SJSA1 (cell line): ENCODE results near the gene THSD4. TPM values are rescaled to one million over a fixed set of nuclear protein-coding genes. Genes with fewer than 3 reads are reported as not detected.
"Not testable (repeated sequence)": the region's sequence is repeated elsewhere in the genome, so short reads cannot be mapped to it uniquely, and the experiment has no call there.

Source experiments
- DNase-seq, 2 experiments: peaks; one replicate each; pipeline ENCODE4 v3.0.0-alpha.2; 2015 to 2020; ENCODE audit warnings: low spot score in 2 of 2, low read depth in 1 of 2
- H3K27ac ChIP-seq: fragments of 250-450 bp; sonication (Bioruptor Pico); 2 replicates; pipeline ENCODE4 v1.5.1; 2020; ENCODE audit warnings: mild to moderate bottlenecking, moderate library complexity
- H3K27me3 ChIP-seq: fragments of 250-450 bp; sonication (Bioruptor Pico); replicated peaks from 2 replicates; pipeline ENCODE4 v1.5.1; 2020; ENCODE audit warnings: mild to moderate bottlenecking, moderate library complexity
- H3K36me3 ChIP-seq: fragments of 250-450 bp; sonication (Bioruptor Pico); 2 replicates; pipeline ENCODE4 v1.5.1; 2020; ENCODE audit warnings: mild to moderate bottlenecking
- H3K4me1 ChIP-seq: fragments of 250-450 bp; sonication (Bioruptor Pico); replicated peaks from 2 replicates; pipeline ENCODE4 v1.6.1; 2021; ENCODE audit warnings: mild to moderate bottlenecking
- H3K4me3 ChIP-seq: fragments of 250-450 bp; sonication (Bioruptor Pico); 2 replicates; pipeline ENCODE4 v1.5.1; 2020; ENCODE audit warnings: mild to moderate bottlenecking
- H3K9me3 ChIP-seq: fragments of 250-450 bp; sonication (Bioruptor Pico); replicated peaks from 2 replicates; pipeline ENCODE4 v1.5.1; 2020; ENCODE audit warnings: mild to moderate bottlenecking
- total RNA-seq: library from RNA; depleted of rRNA; stranded (reverse); fragments of >200 nt; shearing (Covaris generic); gene quantifications from 2 replicates; pipeline ENCODE4 v1.2.3, GENCODE V29; 2014

The THSD4 gene
- total RNA-seq, 1 experiment from 2014 or later: 14.6 TPM

GRCh38 chr15:71316911-71317310 is 201.6 kb downstream of the THSD4 start:
- H3K27ac ChIP-seq: no peak overlapping the region
- no peaks in the 10 kb centered on the region for H3K9me3 ChIP-seq
- no peaks in the 10 kb centered on the region for H3K27me3 ChIP-seq
- H3K4me3 ChIP-seq: no peak overlapping the region
- DNase-seq: no peak
- peaks cover 47% of the 10 kb centered on the region for H3K4me1 ChIP-seq
- 0 out of 2 replicates have a peak, but pooled peaks cover 2% of the 10 kb centered on the region for H3K36me3 ChIP-seq

- H3K4me3 ChIP-seq, H3K9me3 ChIP-seq, H3K27me3 ChIP-seq, DNase-seq, H3K36me3 ChIP-seq, H3K27ac ChIP-seq: not testable (repeated sequence)
- peaks cover 44% of the 10 kb centered on the region for H3K4me1 ChIP-seq
Observed at GRCh38 chr15:71319424-71319823, 204.2 kb downstream of the THSD4 start.

- H3K4me1 ChIP-seq: peaks cover 44% of the 10 kb centered on the region
- H3K4me3 ChIP-seq: no peak overlapping the region
- H3K27me3 ChIP-seq: no peaks in the 10 kb centered on the region
- no peak overlapping the region for H3K27ac ChIP-seq
- no peak for DNase-seq
- H3K9me3 ChIP-seq: no peaks in the 10 kb centered on the region
- H3K36me3 ChIP-seq: 0 out of 2 replicates have a peak, but pooled peaks cover 2% of the 10 kb centered on the region
Observed at GRCh38 chr15:71319935-71320334, 204.7 kb downstream of the THSD4 start.

GRCh38 chr15:71323082-71323481 is 207.8 kb downstream of the THSD4 start:
- Histone ChIP-seq H3K27ac (peak overlapping the region; percentile 67), H3K36me3 (no peaks in the 10 kb centered on the region), H3K27me3 (no peaks in the 10 kb centered on the region), H3K4me1 (peaks cover 50% of the 10 kb centered on the region), H3K4me3 (no peak overlapping the region), H3K9me3 (no peaks in the 10 kb centered on the region)
- no peak for DNase-seq

- H3K36me3 ChIP-seq: no peaks in the 10 kb centered on the region
- DNase-seq: peak in 1 of 2 experiments; percentile 51
- H3K27ac ChIP-seq: peak overlapping the region; percentile 67
- no peak overlapping the region for H3K4me3 ChIP-seq
- no peaks in the 10 kb centered on the region for H3K9me3 ChIP-seq
- H3K4me1 ChIP-seq: peaks cover 55% of the 10 kb centered on the region
- H3K27me3 ChIP-seq: no peaks in the 10 kb centered on the region
Observed at GRCh38 chr15:71323584-71323983, 208.3 kb downstream of the THSD4 start.

- Histone ChIP-seq H3K27me3 (no peaks in the 10 kb centered on the region), H3K27ac (peak overlapping the region; percentile 56), H3K4me1 (peaks cover 74% of the 10 kb centered on the region), H3K36me3 (no peaks in the 10 kb centered on the region), H3K4me3 (no peak overlapping the region), H3K9me3 (no peaks in the 10 kb centered on the region)
- peak in 1 of 2 experiments; percentile 62 for DNase-seq
Observed at GRCh38 chr15:71325481-71325880, 210.2 kb downstream of the THSD4 start.

- Histone ChIP-seq H3K4me1 (peaks cover 98% of the 10 kb centered on the region), H3K36me3 (no peaks in the 10 kb centered on the region), H3K27ac (peak overlapping the region; percentile 84), H3K27me3 (no peaks in the 10 kb centered on the region), H3K4me3 (no peak overlapping the region), H3K9me3 (no peaks in the 10 kb centered on the region)
- DNase-seq: no peak
Observed at GRCh38 chr15:71328453-71328852, 213.2 kb downstream of the THSD4 start.

GRCh38 chr15:71329041-71329440 is 213.8 kb downstream of the THSD4 start:
- no peaks in the 10 kb centered on the region for H3K9me3 ChIP-seq
- H3K4me3 ChIP-seq: no peak overlapping the region
- peak overlapping the region; percentile 84 for H3K27ac ChIP-seq
- peaks cover 98% of the 10 kb centered on the region for H3K4me1 ChIP-seq
- H3K27me3 ChIP-seq: no peaks in the 10 kb centered on the region
- H3K36me3 ChIP-seq: no peaks in the 10 kb centered on the region
- no peak for DNase-seq

- Histone ChIP-seq H3K36me3 (no peaks in the 10 kb centered on the region), H3K9me3 (no peaks in the 10 kb centered on the region), H3K4me1 (peaks cover 98% of the 10 kb centered on the region), H3K4me3 (no peak overlapping the region), H3K27ac (peak overlapping the region; percentile 84), H3K27me3 (no peaks in the 10 kb centered on the region)
- DNase-seq: peak; percentile 92 to 98
Observed at GRCh38 chr15:71329497-71330260, 214.4 kb downstream of the THSD4 start.

GRCh38 chr15:71330638-71331162 is 215.4 kb downstream of the THSD4 start:
- no peak overlapping the region for H3K4me3 ChIP-seq
- peak overlapping the region; percentile 64 for H3K27ac ChIP-seq

GRCh38 chr15:71331173-71331572 is 215.9 kb downstream of the THSD4 start:
- no peak for DNase-seq
- no peaks in the 10 kb centered on the region for H3K36me3 ChIP-seq
- H3K9me3 ChIP-seq: no peaks in the 10 kb centered on the region
- H3K27ac ChIP-seq: no peak overlapping the region
- no peaks in the 10 kb centered on the region for H3K27me3 ChIP-seq
- H3K4me1 ChIP-seq: peaks cover 85% of the 10 kb centered on the region
- no peak overlapping the region for H3K4me3 ChIP-seq

More at GRCh38 chr15:71330638-71331162, 215.4 kb downstream of the THSD4 start:
- DNase-seq: no peak
- Histone ChIP-seq H3K27me3 (no peaks in the 10 kb centered on the region), H3K36me3 (no peaks in the 10 kb centered on the region), H3K9me3 (no peaks in the 10 kb centered on the region), H3K4me1 (peaks cover 90% of the 10 kb centered on the region)

GRCh38 chr15:71332431-71333004 is 217.2 kb downstream of the THSD4 start:
- Histone ChIP-seq H3K4me3 (no peak overlapping the region), H3K27me3 (no peaks in the 10 kb centered on the region), H3K4me1 (peaks cover 73% of the 10 kb centered on the region), H3K36me3 (no peaks in the 10 kb centered on the region), H3K9me3 (no peaks in the 10 kb centered on the region), H3K27ac (peak overlapping the region; percentile 55)
- DNase-seq: peak; percentile 59 to 74

- Histone ChIP-seq H3K27me3 (no peaks in the 10 kb centered on the region), H3K4me3 (no peak overlapping the region), H3K4me1 (peaks cover 66% of the 10 kb centered on the region), H3K36me3 (no peaks in the 10 kb centered on the region), H3K9me3 (no peaks in the 10 kb centered on the region), H3K27ac (peak overlapping the region; percentile 49)
- DNase-seq: no peak
Observed at GRCh38 chr15:71333136-71333700, 217.9 kb downstream of the THSD4 start.

GRCh38 chr15:71333839-71334238 is 218.6 kb downstream of the THSD4 start:
- peaks cover 65% of the 10 kb centered on the region for H3K4me1 ChIP-seq
- no peak overlapping the region for H3K4me3 ChIP-seq
- peak overlapping the region; percentile 49 for H3K27ac ChIP-seq
- no peaks in the 10 kb centered on the region for H3K27me3 ChIP-seq
- peak in 1 of 2 experiments; percentile 52 for DNase-seq
- no peaks in the 10 kb centered on the region for H3K36me3 ChIP-seq
- no peaks in the 10 kb centered on the region for H3K9me3 ChIP-seq
